Pancreas (tissue), 10 donors: ENCODE results near the gene CRPPA. TPM values are rescaled to one million over a fixed set of nuclear protein-coding genes. Genes with fewer than 3 reads are reported as not detected.
A peak's percentile ranks its signal among the peaks of the same experiment; 100 is the strongest.

Experiments used
- ATAC-seq, 4 donors: fragments of 200-7000 bp; cut with Tn5 transposase; one replicate each; pipeline versions ENCODE4 v1.8.0 to v1.9.1; 2020; ENCODE audit warnings: mild to moderate bottlenecking in 4 of 4, moderate library complexity in 4 of 4
- DNase-seq, 6 donors: peaks; one replicate each; pipeline ENCODE4 v3.0.0-alpha.2; 2020
- FAIRE-seq: peaks from 2 replicates; lab custom pipeline; 2012; peaks lifted over from hg19 to GRCh38; lab: Jason Lieb, UNC
- H3K27ac ChIP-seq, 4 donors: fragments of 200-600 bp; sonication (generic); 1 replicate in 3 of 4; 2 replicates in 1 of 4; pipeline versions ENCODE4 v1.5.0 to v1.8.0; 2020
- H3K27me3 ChIP-seq, 4 donors: fragments of 200-600 bp; one replicate each; pipeline ENCODE4 v1.8.0; 2021
- H3K36me3 ChIP-seq, 3 donors: fragments of 200-600 bp; sonication (generic) in 1 of 3; one replicate each; pipeline versions ENCODE4 v1.5.0 to v1.8.0; 2020 to 2021
- H3K4me1 ChIP-seq, 3 donors: fragments of 200-600 bp; one replicate each; pipeline ENCODE4 v1.8.0; 2021
- H3K4me3 ChIP-seq, 4 donors: fragments of 200-600 bp; sonication (generic) in 2 of 4; one replicate each; pipeline versions ENCODE4 v1.5.0 to v1.8.0; 2020 to 2021
- H3K9me3 ChIP-seq, 4 donors: fragments of 200-600 bp; one replicate each; pipeline ENCODE4 v1.8.0; 2021
- CTCF ChIP-seq, 4 donors: fragments of 200-600 bp; sonication (generic) in 3 of 4; IDR thresholded peaks; one replicate each; pipeline versions ENCODE4 v1.5.0 to v1.8.0; 2021; ENCODE audit warnings: antibody characterized with exemption in 4 of 4
- WGBS, 2 donors: extraction: QIAGEN DNeasy Blood & Tissue Kit; methylation state at CpG; one replicate each; pipeline ENCODE4 v1.1.7; 2013; 5-methylcytosine and 5-hydroxymethylcytosine counted together
- intact Hi-C, 3 donors: fragments of 100-400 bp; cut with DNase I; formaldehyde crosslinking; loops; one replicate each; pipeline versions ENCODE4 v1.11.1 to v1.14.2; 2022
- polyA plus RNA-seq, 2 donors: library from polyadenylated mRNA; stranded (reverse); fragments of 200-250 nt; gene quantifications; one replicate each; pipeline ENCODE4 v1.2.3, GENCODE V29; 2013
- total RNA-seq, 6 donors: library from RNA; stranded (reverse); fragmentation: NEBNext Ultra II Directional in 4 of 6; extraction: Animal tissue kit (Norgen Biotek cat#: 25700) in 4 of 6; gene quantifications; one replicate each; pipeline versions ENCODE4 v1.2.1 to v1.2.4, GENCODE V29; 2021 to 2023
- donor health status: healthy with polysubstance abuse.
- donor health status: DM: no; HTN: no; CAD: no; lungs with moderate emphysema.
- donor health status: DM: no; HTN: no; CAD: no.
- donor health status: control.
- donor health status: control.
- donor health status: Bipolar disorder and iron deficiency.
- donor health status: DM: yes; HTN: yes; CAD: no.
- donor health status: DM: no; HTN: no; CAD: no.
- donor health status: DM: no; HTN: no; CAD: no.
- donor health status: DM: yes; HTN: yes; CAD: no.

Gene CRPPA
- total and polyA plus RNA-seq, 8 donors = 0.53 to 2.2 (median 1.5) TPM

GRCh38 chr7:16433568-16434122 lies 12.3 kb upstream of the CRPPA start:
- Histone ChIP-seq H3K9me3 (no peaks in the 10 kb centered on the region), H3K36me3 (no peaks in the 10 kb centered on the region), H3K27ac (no peak overlapping the region), H3K4me1 (no peaks in the 10 kb centered on the region), H3K4me3 (no peak overlapping the region), H3K27me3 (no peaks in the 10 kb centered on the region)
- ATAC-seq (peak in 2 of 4 donors; percentile 20 to 29), DNase-seq (no peak), FAIRE-seq (no peak)
- intact Hi-C loops = loop anchor here in 1 of 3 donors (10.0 kb wide), 1 partner anchor 131 kb away; no protein-coding TSS in a partner anchor
- no peak for TF ChIP-seq CTCF (IDR thresholded peaks at IDR 0.05)
- WGBS, 2 donors = 51 to 65% methylated on average over 2 of the region's 2 CpGs

GRCh38 chr7:16432425-16432731 lies 11.0 kb upstream of the CRPPA start:
- DNase-seq = no peak
- no peaks in the 10 kb centered on the region for H3K4me1 ChIP-seq
- TF ChIP-seq CTCF (IDR thresholded peaks at IDR 0.05) = no peak
- 93 to 100% methylated on average over 1 of the region's 1 CpG for WGBS, 2 donors
- no peak overlapping the region for H3K27ac ChIP-seq
- intact Hi-C loops = loop anchor here in 1 of 3 donors (10.0 kb wide), 1 partner anchor 132 kb away; no protein-coding TSS in a partner anchor
- H3K27me3 ChIP-seq = no peaks in the 10 kb centered on the region
- H3K36me3 ChIP-seq = no peaks in the 10 kb centered on the region
- H3K9me3 ChIP-seq = no peaks in the 10 kb centered on the region
- no peak for ATAC-seq
- H3K4me3 ChIP-seq = no peak overlapping the region
- FAIRE-seq = no peak

- Histone ChIP-seq H3K27ac (no peak overlapping the region), H3K4me1 (no peaks in the 10 kb centered on the region), H3K27me3 (no peaks in the 10 kb centered on the region), H3K9me3 (no peaks in the 10 kb centered on the region), H3K4me3 (no peak overlapping the region), H3K36me3 (no peaks in the 10 kb centered on the region)
- DNase-seq = peak in 1 of 6 donors; percentile 34
- TF ChIP-seq CTCF (IDR thresholded peaks at IDR 0.05) = peak in 3 of 4 donors; percentile 19 to 35 (median 32)
- WGBS, 2 donors = 91 to 95% methylated on average over 2 of the region's 2 CpGs
- intact Hi-C loops = loop anchor here in 1 of 3 donors (10.0 kb wide), 1 partner anchor 133 kb away; no protein-coding TSS in a partner anchor
- ATAC-seq = peak; percentile 75 to 90 (median 88)
- no peak for FAIRE-seq
Measured at GRCh38 chr7:16431646-16432424, 10.5 kb upstream of the CRPPA start.

- no peak overlapping the region for H3K27ac ChIP-seq
- ATAC-seq (no peak), FAIRE-seq (no peak), DNase-seq (no peak)
- no peaks in the 10 kb centered on the region for H3K9me3 ChIP-seq
- H3K4me3 ChIP-seq = no peak overlapping the region
- intact Hi-C loops = loop anchor here in 1 of 3 donors (10.0 kb wide), 1 partner anchor 135 kb away; no protein-coding TSS in a partner anchor
- no peaks in the 10 kb centered on the region for H3K27me3 ChIP-seq
- no peaks in the 10 kb centered on the region for H3K4me1 ChIP-seq
- TF ChIP-seq CTCF (IDR thresholded peaks at IDR 0.05) = no peak
- no peaks in the 10 kb centered on the region for H3K36me3 ChIP-seq
- 75 to 91% methylated on average over 3 of the region's 3 CpGs for WGBS, 2 donors
Measured at GRCh38 chr7:16430133-16430532, 8.8 kb upstream of the CRPPA start.

- intact Hi-C loops = no loop called here
- WGBS, 2 donors = 27 to 53% methylated on average over 2 of the region's 2 CpGs
- Histone ChIP-seq H3K9me3 (no peaks in the 10 kb centered on the region), H3K27me3 (no peaks in the 10 kb centered on the region), H3K27ac (no peak overlapping the region), H3K4me1 (no peaks in the 10 kb centered on the region), H3K4me3 (no peak overlapping the region), H3K36me3 (no peaks in the 10 kb centered on the region)
- DNase-seq (no peak), ATAC-seq (no peak), FAIRE-seq (no peak)
- TF ChIP-seq CTCF (IDR thresholded peaks at IDR 0.05) = no peak
Measured at GRCh38 chr7:16428672-16429071, 7.3 kb upstream of the CRPPA start.
